HG03378 (cell line): ENCODE measurements around the gene MAST4.
"Not testable (repeated sequence)": the region's sequence is repeated elsewhere in the genome, so short reads cannot be mapped to it uniquely, and the experiment has no call there.

ENCODE experiments used
- ATAC-seq: cut with Tn5 transposase; IDR thresholded peaks from one replicate; pipeline ENCODE4 v1.9.1; 2021; ENCODE audit warnings: mild to moderate bottlenecking, moderate library complexity; ENCODE audit not compliant: unreplicated experiment

Gene MAST4

GRCh38 chr5:66741394-66741793 is 145.2 kb downstream of the MAST4 start:
- no peak for ATAC-seq

GRCh38 chr5:66742083-66742895 is 146.1 kb downstream of the MAST4 start:
- ATAC-seq: no peak

- ATAC-seq: no peak
Observed at GRCh38 chr5:66742896-66743247, 146.7 kb downstream of the MAST4 start.

- ATAC-seq: no peak
Observed at GRCh38 chr5:66743344-66743743, 147.2 kb downstream of the MAST4 start.

- ATAC-seq: no peak
Observed at GRCh38 chr5:66744040-66744439, 147.8 kb downstream of the MAST4 start.

- no peak for ATAC-seq
Observed at GRCh38 chr5:66745297-66745696, 149.1 kb downstream of the MAST4 start.

GRCh38 chr5:66747607-66748006 is 151.4 kb downstream of the MAST4 start:
- no peak for ATAC-seq

GRCh38 chr5:66752668-66753067 is 156.5 kb downstream of the MAST4 start:
- ATAC-seq: not testable (repeated sequence)

- ATAC-seq: no peak
Observed at GRCh38 chr5:66757219-66757833, 161.1 kb downstream of the MAST4 start.

- no peak for ATAC-seq
Observed at GRCh38 chr5:66757834-66758371, 161.7 kb downstream of the MAST4 start.

- no peak for ATAC-seq
Observed at GRCh38 chr5:66769030-66769733, 173.0 kb downstream of the MAST4 start.

- ATAC-seq: no peak
Observed at GRCh38 chr5:66769839-66770617, 173.8 kb downstream of the MAST4 start.

GRCh38 chr5:66777868-66778267 is 181.7 kb downstream of the MAST4 start:
- ATAC-seq: no peak

GRCh38 chr5:66779528-66779927 is 183.3 kb downstream of the MAST4 start:
- ATAC-seq: no peak

GRCh38 chr5:66788556-66788955 is 192.4 kb downstream of the MAST4 start:
- ATAC-seq: no peak

GRCh38 chr5:66789434-66789833 is 193.2 kb downstream of the MAST4 start:
- no peak for ATAC-seq

GRCh38 chr5:66793049-66793448 is 196.9 kb downstream of the MAST4 start:
- no peak for ATAC-seq

- ATAC-seq: no peak
Observed at GRCh38 chr5:66795682-66796081, 199.5 kb downstream of the MAST4 start.

GRCh38 chr5:66796305-66797292 is 200.4 kb downstream of the MAST4 start:
- ATAC-seq: no peak

GRCh38 chr5:66802941-66803340 is 206.7 kb downstream of the MAST4 start:
- ATAC-seq: no peak
